ENCODE results near the gene KCNMA1.

The KCNMA1 gene

DNA sequence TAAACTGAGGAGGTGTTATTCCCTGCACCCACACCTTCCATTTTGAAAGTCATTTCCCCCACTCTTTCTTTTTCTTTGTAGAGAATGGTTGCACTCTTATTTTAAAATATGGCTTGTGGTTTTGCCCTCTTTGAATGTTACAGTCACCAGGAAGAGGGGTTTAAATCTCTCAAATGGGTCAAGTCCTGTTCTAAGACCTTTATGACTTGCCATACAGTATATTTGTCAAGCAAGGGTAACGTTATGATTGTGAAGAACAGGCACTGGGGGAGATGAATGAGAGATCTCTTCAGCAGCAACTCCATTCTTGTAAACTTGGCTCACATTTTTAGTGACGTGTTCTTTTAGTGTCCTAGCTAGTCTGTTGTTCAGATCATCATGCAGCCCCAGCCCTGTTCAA, 634.7 kb downstream of the KCNMA1 start:
- DNase-seq (ENCODE audit: low read depth), result no peak
- no peak overlapping the region for H3K4me3 ChIP-seq (ENCODE audit: control insufficient read depth, low read depth, low read length)
- TF ChIP-seq, protein P1, sequence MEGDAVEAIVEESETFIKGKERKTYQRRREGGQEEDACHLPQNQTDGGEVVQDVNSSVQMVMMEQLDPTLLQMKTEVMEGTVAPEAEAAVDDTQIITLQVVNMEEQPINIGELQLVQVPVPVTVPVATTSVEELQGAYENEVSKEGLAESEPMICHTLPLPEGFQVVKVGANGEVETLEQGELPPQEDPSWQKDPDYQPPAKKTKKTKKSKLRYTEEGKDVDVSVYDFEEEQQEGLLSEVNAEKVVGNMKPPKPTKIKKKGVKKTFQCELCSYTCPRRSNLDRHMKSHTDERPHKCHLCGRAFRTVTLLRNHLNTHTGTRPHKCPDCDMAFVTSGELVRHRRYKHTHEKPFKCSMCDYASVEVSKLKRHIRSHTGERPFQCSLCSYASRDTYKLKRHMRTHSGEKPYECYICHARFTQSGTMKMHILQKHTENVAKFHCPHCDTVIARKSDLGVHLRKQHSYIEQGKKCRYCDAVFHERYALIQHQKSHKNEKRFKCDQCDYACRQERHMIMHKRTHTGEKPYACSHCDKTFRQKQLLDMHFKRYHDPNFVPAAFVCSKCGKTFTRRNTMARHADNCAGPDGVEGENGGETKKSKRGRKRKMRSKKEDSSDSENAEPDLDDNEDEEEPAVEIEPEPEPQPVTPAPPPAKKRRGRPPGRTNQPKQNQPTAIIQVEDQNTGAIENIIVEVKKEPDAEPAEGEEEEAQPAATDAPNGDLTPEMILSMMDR (IDR thresholded peaks at IDR 0.05; ENCODE audit: control insufficient read depth, insufficient read depth, low read depth, low read length, missing control alignments), result no peak

DNA sequence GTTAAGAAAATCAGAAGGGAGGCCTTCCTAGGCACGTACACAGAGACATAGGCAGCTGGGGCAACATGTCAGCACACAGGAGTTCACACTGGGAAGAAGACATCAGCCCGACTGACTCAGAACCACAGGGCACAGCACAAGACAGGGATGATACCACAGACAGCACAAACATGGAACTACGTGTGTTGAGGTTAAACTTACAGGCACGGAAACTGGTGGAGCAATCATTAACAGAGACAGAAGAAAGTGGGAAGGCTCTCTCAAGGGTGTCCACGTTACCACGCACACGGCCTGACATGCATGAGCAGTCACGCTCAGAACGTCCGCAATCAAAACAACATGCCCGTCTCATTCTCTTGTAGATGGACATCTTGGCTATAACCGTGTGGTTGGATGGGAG, 636.4 kb downstream of the KCNMA1 start:
- TF ChIP-seq, protein P1 (IDR thresholded peaks at IDR 0.05; ENCODE audit: control insufficient read depth, insufficient read depth, low read depth, low read length, missing control alignments), result no peak
- DNase-seq (ENCODE audit: low read depth), result no peak
- no peak overlapping the region for H3K4me3 ChIP-seq (ENCODE audit: control insufficient read depth, low read depth, low read length)

GRCh38 chr10:76998451-76998850, 639.2 kb downstream of the KCNMA1 start:
- no peak overlapping the region for H3K4me3 ChIP-seq (ENCODE audit: control insufficient read depth, low read depth, low read length)
- DNase-seq (ENCODE audit: low read depth), result no peak
- TF ChIP-seq, protein P1 (IDR thresholded peaks at IDR 0.05; ENCODE audit: control insufficient read depth, insufficient read depth, low read depth, low read length, missing control alignments), result no peak

DNA sequence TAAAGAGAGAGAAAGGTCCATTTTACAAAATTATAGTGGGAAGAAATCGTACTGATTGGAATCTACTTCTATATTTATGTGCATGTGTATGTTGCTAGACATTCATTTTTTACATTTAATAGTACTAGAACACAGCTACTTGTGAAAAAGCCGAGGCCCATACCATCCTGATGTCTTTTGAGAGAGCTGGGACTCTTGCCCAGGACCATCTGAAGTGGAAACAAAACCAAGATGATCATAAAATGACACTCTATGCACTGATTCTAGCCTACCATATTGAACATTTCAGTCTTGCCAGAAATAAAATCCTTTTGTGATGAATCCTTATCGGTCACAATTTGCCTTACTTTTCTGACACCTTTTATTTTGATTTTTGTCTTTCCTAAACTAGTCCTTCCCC, 640.0 kb downstream of the KCNMA1 start:
- TF ChIP-seq, protein P1 (IDR thresholded peaks at IDR 0.05; ENCODE audit: control insufficient read depth, insufficient read depth, low read depth, low read length, missing control alignments), result no peak
- DNase-seq (ENCODE audit: low read depth), result no peak

GRCh38 chr10:76995023-76995422, 642.6 kb downstream of the KCNMA1 start:
- DNase-seq (ENCODE audit: low read depth), result no peak
- TF ChIP-seq, protein P1 (IDR thresholded peaks at IDR 0.05; ENCODE audit: control insufficient read depth, insufficient read depth, low read depth, low read length, missing control alignments), result no peak
- no peak overlapping the region for H3K4me3 ChIP-seq (ENCODE audit: control insufficient read depth, low read depth, low read length)

More for the DNA sequence above, 640.0 kb downstream of the KCNMA1 start:
- no peak overlapping the region for H3K4me3 ChIP-seq (ENCODE audit: control insufficient read depth, low read depth, low read length)

- no peak overlapping the region for H3K4me3 ChIP-seq (ENCODE audit: control insufficient read depth, low read depth, low read length)
- DNase-seq (ENCODE audit: low read depth), result no peak
- TF ChIP-seq, protein P1 (IDR thresholded peaks at IDR 0.05; ENCODE audit: control insufficient read depth, insufficient read depth, low read depth, low read length, missing control alignments), result no peak
Measured at GRCh38 chr10:76993213-76993612, 644.4 kb downstream of the KCNMA1 start.

DNA sequence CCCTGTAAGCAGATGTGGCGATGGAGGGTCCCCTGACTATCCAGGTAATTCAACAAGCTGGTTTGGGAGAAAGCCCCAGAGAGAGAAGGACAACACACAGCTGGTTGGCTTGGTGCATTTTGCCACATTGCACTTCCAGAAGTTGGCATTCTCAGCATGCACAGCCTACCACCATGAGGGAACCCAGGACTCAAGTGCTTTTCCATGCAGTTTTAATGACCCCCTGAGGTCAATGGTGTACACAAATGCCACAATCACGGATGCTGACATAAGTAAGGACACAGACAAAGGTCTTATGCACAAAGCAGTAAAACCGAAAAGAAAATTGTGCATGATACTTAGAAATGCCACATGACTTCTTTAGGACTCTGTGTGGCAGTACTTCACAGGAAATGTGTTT, 645.1 kb downstream of the KCNMA1 start:
- TF ChIP-seq, protein P1 (IDR thresholded peaks at IDR 0.05; ENCODE audit: control insufficient read depth, insufficient read depth, low read depth, low read length, missing control alignments), result no peak
- no peak overlapping the region for H3K4me3 ChIP-seq (ENCODE audit: control insufficient read depth, low read depth, low read length)
- DNase-seq (ENCODE audit: low read depth), result no peak
